ENCODE data around the gene SF3B3.

DNA sequence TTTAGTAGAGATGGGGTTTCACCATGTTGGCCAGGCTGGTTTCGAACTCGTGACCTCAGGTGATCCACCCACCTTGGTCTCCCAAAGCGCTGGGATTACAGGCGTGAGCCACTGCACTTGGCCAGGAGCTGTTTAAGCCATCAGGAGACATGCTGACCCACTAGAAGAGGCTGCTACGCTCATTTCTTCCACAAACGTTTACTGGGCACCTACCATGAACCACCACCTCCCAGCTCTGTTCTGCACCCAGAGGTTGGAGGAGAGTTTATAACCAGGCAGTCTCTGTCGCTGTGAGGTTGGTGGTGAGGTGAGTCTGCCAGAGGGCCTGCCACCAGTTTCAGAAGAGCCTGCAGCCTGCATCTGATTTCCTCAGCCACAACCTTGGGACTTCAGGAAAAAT is 51.8 kb downstream of the SF3B3 start:
- TF ChIP-seq NR2F1 (conservative IDR thresholded peaks at IDR 0.05) (no peak), POLR2A (IDR thresholded peaks at IDR 0.05; ENCODE audit: low read depth, low read length) (no peak), MXI1 (IDR thresholded peaks at IDR 0.05; ENCODE audit: low read depth, low read length) (no peak)
- TF ChIP-seq, protein P1, sequence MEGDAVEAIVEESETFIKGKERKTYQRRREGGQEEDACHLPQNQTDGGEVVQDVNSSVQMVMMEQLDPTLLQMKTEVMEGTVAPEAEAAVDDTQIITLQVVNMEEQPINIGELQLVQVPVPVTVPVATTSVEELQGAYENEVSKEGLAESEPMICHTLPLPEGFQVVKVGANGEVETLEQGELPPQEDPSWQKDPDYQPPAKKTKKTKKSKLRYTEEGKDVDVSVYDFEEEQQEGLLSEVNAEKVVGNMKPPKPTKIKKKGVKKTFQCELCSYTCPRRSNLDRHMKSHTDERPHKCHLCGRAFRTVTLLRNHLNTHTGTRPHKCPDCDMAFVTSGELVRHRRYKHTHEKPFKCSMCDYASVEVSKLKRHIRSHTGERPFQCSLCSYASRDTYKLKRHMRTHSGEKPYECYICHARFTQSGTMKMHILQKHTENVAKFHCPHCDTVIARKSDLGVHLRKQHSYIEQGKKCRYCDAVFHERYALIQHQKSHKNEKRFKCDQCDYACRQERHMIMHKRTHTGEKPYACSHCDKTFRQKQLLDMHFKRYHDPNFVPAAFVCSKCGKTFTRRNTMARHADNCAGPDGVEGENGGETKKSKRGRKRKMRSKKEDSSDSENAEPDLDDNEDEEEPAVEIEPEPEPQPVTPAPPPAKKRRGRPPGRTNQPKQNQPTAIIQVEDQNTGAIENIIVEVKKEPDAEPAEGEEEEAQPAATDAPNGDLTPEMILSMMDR (IDR thresholded peaks at IDR 0.05 in 2 of 3, conservative IDR thresholded peaks at IDR 0.05 in 1 of 3; ENCODE audit: control insufficient read depth in 2 of 3, extremely low read depth in 1 of 3, insufficient read depth in 1 of 3, low read depth in 3 of 3, low read length in 3 of 3): no peak
- TF ChIP-seq, protein P2, sequence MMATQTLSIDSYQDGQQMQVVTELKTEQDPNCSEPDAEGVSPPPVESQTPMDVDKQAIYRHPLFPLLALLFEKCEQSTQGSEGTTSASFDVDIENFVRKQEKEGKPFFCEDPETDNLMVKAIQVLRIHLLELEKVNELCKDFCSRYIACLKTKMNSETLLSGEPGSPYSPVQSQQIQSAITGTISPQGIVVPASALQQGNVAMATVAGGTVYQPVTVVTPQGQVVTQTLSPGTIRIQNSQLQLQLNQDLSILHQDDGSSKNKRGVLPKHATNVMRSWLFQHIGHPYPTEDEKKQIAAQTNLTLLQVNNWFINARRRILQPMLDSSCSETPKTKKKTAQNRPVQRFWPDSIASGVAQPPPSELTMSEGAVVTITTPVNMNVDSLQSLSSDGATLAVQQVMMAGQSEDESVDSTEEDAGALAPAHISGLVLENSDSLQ (IDR thresholded peaks at IDR 0.05): no peak
- TF ChIP-seq, protein P3, sequence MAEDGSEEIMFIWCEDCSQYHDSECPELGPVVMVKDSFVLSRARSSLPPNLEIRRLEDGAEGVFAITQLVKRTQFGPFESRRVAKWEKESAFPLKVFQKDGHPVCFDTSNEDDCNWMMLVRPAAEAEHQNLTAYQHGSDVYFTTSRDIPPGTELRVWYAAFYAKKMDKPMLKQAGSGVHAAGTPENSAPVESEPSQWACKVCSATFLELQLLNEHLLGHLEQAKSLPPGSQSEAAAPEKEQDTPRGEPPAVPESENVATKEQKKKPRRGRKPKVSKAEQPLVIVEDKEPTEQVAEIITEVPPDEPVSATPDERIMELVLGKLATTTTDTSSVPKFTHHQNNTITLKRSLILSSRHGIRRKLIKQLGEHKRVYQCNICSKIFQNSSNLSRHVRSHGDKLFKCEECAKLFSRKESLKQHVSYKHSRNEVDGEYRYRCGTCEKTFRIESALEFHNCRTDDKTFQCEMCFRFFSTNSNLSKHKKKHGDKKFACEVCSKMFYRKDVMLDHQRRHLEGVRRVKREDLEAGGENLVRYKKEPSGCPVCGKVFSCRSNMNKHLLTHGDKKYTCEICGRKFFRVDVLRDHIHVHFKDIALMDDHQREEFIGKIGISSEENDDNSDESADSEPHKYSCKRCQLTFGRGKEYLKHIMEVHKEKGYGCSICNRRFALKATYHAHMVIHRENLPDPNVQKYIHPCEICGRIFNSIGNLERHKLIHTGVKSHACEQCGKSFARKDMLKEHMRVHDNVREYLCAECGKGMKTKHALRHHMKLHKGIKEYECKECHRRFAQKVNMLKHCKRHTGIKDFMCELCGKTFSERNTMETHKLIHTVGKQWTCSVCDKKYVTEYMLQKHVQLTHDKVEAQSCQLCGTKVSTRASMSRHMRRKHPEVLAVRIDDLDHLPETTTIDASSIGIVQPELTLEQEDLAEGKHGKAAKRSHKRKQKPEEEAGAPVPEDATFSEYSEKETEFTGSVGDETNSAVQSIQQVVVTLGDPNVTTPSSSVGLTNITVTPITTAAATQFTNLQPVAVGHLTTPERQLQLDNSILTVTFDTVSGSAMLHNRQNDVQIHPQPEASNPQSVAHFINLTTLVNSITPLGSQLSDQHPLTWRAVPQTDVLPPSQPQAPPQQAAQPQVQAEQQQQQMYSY (CRISPR knock-in tag; IDR thresholded peaks at IDR 0.05): no peak

Measured in GM12878 (cell line).